Left colon (tissue), 2 donors: ENCODE data around the gene GABRB3. TPM values are rescaled to one million over a fixed set of nuclear protein-coding genes. Genes with fewer than 3 reads are reported as not detected.

Experiments
- ATAC-seq: fragments of 200-7000 bp; cut with Tn5 transposase; one replicate; pipeline ENCODE4 v1.9.1; 2020; ENCODE audit warnings: mild to moderate bottlenecking, moderate library complexity
- DNase-seq, 2 donors: peaks; one replicate each; pipeline ENCODE4 v3.0.0-alpha.2; 2020
- intact Hi-C, 2 donors: fragments of 100-400 bp; cut with DNase I in 1 of 2; cut with micrococcal nuclease in 1 of 2; formaldehyde crosslinking; loops; one replicate each; pipeline versions ENCODE4 v1.11.2 to v1.14.0; 2022; cut with DNase I, micrococcal nuclease
- total RNA-seq, 2 donors: library from RNA; stranded (reverse); fragmentation: NEBNext Ultra II Directional; extraction: Animal tissue kit (Norgen Biotek cat#: 25700); gene quantifications; one replicate each; pipeline ENCODE4 v1.2.1, GENCODE V29; 2021
- donor health status: DM: no; HTN: no; CAD: no.
- donor health status: DM: yes; HTN: yes; CAD: no.

The GABRB3 gene
- total RNA-seq, 2 donors from 2014 or later, result 2.5 to 5.5 TPM

- DNase-seq (no peak), ATAC-seq (no peak)
- intact Hi-C loops, result no loop called here
These were observed 131.7 kb downstream of the GABRB3 start for GRCh38 chr15:26641144-26641543.

GRCh38 chr15:26640601-26641000 is 132.3 kb downstream of the GABRB3 start:
- no peak for ATAC-seq
- intact Hi-C loops, result no loop called here
- no peak for DNase-seq

- ATAC-seq (no peak), DNase-seq (no peak)
- intact Hi-C loops, result no loop called here
These were observed 132.9 kb downstream of the GABRB3 start for GRCh38 chr15:26639966-26640365.

GRCh38 chr15:26635614-26636013 is 137.3 kb downstream of the GABRB3 start:
- ATAC-seq, result no peak

GRCh38 chr15:26635105-26635504 is 137.8 kb downstream of the GABRB3 start:
- no peak for ATAC-seq
- intact Hi-C loops, result no loop called here

More at GRCh38 chr15:26635614-26636013, 137.3 kb downstream of the GABRB3 start:
- no peak for DNase-seq
- intact Hi-C loops, result no loop called here

GRCh38 chr15:26634319-26634718 is 138.5 kb downstream of the GABRB3 start:
- no peak for ATAC-seq
- no peak for DNase-seq
- intact Hi-C loops, result no loop called here

More at GRCh38 chr15:26635105-26635504, 137.8 kb downstream of the GABRB3 start:
- DNase-seq, result no peak

GRCh38 chr15:26632500-26632899 is 140.4 kb downstream of the GABRB3 start:
- ATAC-seq (no peak), DNase-seq (no peak)
- intact Hi-C loops, result no loop called here

GRCh38 chr15:26631894-26632293 is 141.0 kb downstream of the GABRB3 start:
- no peak for ATAC-seq
- no peak for DNase-seq
- intact Hi-C loops, result no loop called here

GRCh38 chr15:26630857-26631256 is 142.0 kb downstream of the GABRB3 start:
- ATAC-seq, result no peak
- DNase-seq, result no peak
- intact Hi-C loops, result no loop called here

GRCh38 chr15:26628879-26629529 is 143.9 kb downstream of the GABRB3 start:
- intact Hi-C loops, result loop anchor here in 1 of 2 donors (10.0 kb wide), 1 partner anchor 54 kb away; no protein-coding TSS in a partner anchor
- peak; percentile 66 to 68 for DNase-seq
- peak; percentile 93 for ATAC-seq

GRCh38 chr15:26628071-26628470 is 144.8 kb downstream of the GABRB3 start:
- intact Hi-C loops, result loop anchor here in 1 of 2 donors (10.0 kb wide), 1 partner anchor 53 kb away; no protein-coding TSS in a partner anchor
- no peak for DNase-seq
- ATAC-seq, result peak; percentile 58

- intact Hi-C loops, result loop anchor here in 1 of 2 donors (10.0 kb wide), 1 partner anchor 49 kb away; no protein-coding TSS in a partner anchor
- DNase-seq (no peak), ATAC-seq (no peak)
These were observed 148.7 kb downstream of the GABRB3 start for GRCh38 chr15:26624128-26624527.

GRCh38 chr15:26623071-26623470 is 149.8 kb downstream of the GABRB3 start:
- intact Hi-C loops, result loop anchor here in 1 of 2 donors (10.0 kb wide), 1 partner anchor 48 kb away; no protein-coding TSS in a partner anchor
- DNase-seq, result no peak
- no peak for ATAC-seq

- intact Hi-C loops, result loop anchor here in 1 of 2 donors (10.0 kb wide), 1 partner anchor 47 kb away; no protein-coding TSS in a partner anchor
These were observed 151.1 kb downstream of the GABRB3 start for GRCh38 chr15:26621816-26622215.

GRCh38 chr15:26620528-26621458 is 152.1 kb downstream of the GABRB3 start:
- intact Hi-C loops, result loop anchor here in 1 of 2 donors (10.0 kb wide), 1 partner anchor 46 kb away; no protein-coding TSS in a partner anchor
- ATAC-seq, result no peak
- no peak for DNase-seq

More at GRCh38 chr15:26621816-26622215, 151.1 kb downstream of the GABRB3 start:
- DNase-seq, result no peak
- ATAC-seq, result no peak

GRCh38 chr15:26615927-26616302 is 157.0 kb downstream of the GABRB3 start:
- DNase-seq, result no peak
- ATAC-seq, result no peak
- intact Hi-C loops, result loop anchor here in 1 of 2 donors (10.0 kb wide), 1 partner anchor 59 kb away; no protein-coding TSS in a partner anchor

- no peak for ATAC-seq
- intact Hi-C loops, result loop anchor here in 1 of 2 donors (10.0 kb wide), 1 partner anchor 59 kb away; no protein-coding TSS in a partner anchor
- DNase-seq, result no peak
These were observed 157.5 kb downstream of the GABRB3 start for GRCh38 chr15:26615188-26615926.

GRCh38 chr15:26614734-26615133 is 158.1 kb downstream of the GABRB3 start:
- ATAC-seq, result no peak

GRCh38 chr15:26598704-26599103 is 174.2 kb downstream of the GABRB3 start:
- intact Hi-C loops, result no loop called here
- ATAC-seq (no peak), DNase-seq (no peak)

More at GRCh38 chr15:26614734-26615133, 158.1 kb downstream of the GABRB3 start:
- DNase-seq, result no peak
- intact Hi-C loops, result loop anchor here in 1 of 2 donors (10.0 kb wide), 1 partner anchor 60 kb away; no protein-coding TSS in a partner anchor
